ENCODE results near the gene MGAT4C. TPM values are rescaled to one million over a fixed set of nuclear protein-coding genes. Genes with fewer than 3 reads are reported as not detected.

Gene MGAT4C
- total RNA-seq, 1 donor from 2014 or later: not detected

DNA sequence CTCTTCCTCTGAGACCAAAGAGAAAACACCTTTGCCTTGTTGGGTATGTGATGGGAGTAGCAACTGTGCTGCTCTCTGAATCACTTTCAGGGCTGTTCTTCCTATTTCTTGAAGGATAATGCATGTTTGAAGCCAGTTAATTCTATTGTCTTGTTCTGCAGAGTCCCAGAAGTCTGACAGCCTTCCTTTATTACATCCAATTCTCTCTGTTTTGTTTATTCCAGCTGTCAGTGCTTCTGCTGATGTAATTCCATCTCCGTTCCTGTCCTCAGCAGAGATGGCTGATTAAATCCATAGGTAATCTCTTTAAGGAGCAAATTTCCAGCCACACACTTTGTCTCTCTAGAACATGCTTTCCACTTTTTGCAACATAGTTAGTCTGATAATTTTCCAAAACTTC is 59.7 kb downstream of the MGAT4C start:
- Histone ChIP-seq H3K9me3 (ENCODE audit: low read depth) (no peaks in the 10 kb centered on the region), H3K79me2 (ENCODE audit: low read depth) (no peaks in the 10 kb centered on the region), H3K9ac (no peak overlapping the region), H3K4me1 (no peaks in the 10 kb centered on the region), H3K4me2 (no peak overlapping the region), H3K36me3 (no peaks in the 10 kb centered on the region), H3K27ac (no peak overlapping the region), H3F3A (ENCODE audit: low read depth) (no peaks in the 10 kb centered on the region), H2AFZ (replicated peaks) (no peak overlapping the region), H3K4me3 (no peak overlapping the region), H3K27me3 (no peaks in the 10 kb centered on the region), H4K20me1 (ENCODE audit: low read depth) (no peaks in the 10 kb centered on the region)
- no peak for DNase-seq (ENCODE audit: low spot score)
- no peak overlapping the region for H3K27ac Mint-ChIP-seq
- TF ChIP-seq, protein P1, sequence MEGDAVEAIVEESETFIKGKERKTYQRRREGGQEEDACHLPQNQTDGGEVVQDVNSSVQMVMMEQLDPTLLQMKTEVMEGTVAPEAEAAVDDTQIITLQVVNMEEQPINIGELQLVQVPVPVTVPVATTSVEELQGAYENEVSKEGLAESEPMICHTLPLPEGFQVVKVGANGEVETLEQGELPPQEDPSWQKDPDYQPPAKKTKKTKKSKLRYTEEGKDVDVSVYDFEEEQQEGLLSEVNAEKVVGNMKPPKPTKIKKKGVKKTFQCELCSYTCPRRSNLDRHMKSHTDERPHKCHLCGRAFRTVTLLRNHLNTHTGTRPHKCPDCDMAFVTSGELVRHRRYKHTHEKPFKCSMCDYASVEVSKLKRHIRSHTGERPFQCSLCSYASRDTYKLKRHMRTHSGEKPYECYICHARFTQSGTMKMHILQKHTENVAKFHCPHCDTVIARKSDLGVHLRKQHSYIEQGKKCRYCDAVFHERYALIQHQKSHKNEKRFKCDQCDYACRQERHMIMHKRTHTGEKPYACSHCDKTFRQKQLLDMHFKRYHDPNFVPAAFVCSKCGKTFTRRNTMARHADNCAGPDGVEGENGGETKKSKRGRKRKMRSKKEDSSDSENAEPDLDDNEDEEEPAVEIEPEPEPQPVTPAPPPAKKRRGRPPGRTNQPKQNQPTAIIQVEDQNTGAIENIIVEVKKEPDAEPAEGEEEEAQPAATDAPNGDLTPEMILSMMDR (IDR thresholded peaks at IDR 0.05): no peak
- no peak for TF ChIP-seq EZH2phosphoT487 (IDR thresholded peaks at IDR 0.05)
- no peak for TF ChIP-seq EZH2 (IDR thresholded peaks at IDR 0.05)
- H3K4me1 Mint-ChIP-seq: no peaks in the 10 kb centered on the region
- H3K36me3 Mint-ChIP-seq: no peaks in the 10 kb centered on the region
- H3K9me3 Mint-ChIP-seq: no peaks in the 10 kb centered on the region
- H3K4me3 Mint-ChIP-seq: no peak overlapping the region
- no peaks in the 10 kb centered on the region for H3K27me3 Mint-ChIP-seq (ENCODE audit: insufficient read depth, low read depth)

DNA sequence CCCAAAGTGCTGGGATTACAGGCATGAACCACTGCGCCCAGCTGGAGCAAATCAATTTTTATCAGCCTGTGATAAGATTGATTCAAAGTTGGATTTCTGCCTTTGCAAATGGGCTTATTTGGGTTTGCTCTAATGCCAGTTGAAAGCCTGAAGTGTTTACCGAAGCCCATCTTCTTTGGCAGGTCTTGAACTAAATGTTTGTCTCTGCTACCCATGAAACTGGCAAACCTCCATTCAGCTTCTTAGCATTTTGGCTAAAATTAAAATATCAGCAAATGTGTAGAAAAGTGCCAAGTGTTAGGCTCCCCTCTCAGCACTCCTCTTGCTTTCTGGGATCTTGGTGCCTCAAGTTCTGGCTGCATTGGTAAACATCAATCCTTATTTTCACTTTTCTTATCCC is 61.5 kb downstream of the MGAT4C start:
- no peaks in the 10 kb centered on the region for H3K9me3 ChIP-seq (ENCODE audit: low read depth)
- TF ChIP-seq, protein P1 (IDR thresholded peaks at IDR 0.05): no peak
- TF ChIP-seq EZH2phosphoT487 (IDR thresholded peaks at IDR 0.05): no peak
- TF ChIP-seq EZH2 (IDR thresholded peaks at IDR 0.05): no peak
- no peaks in the 10 kb centered on the region for H3F3A ChIP-seq (ENCODE audit: low read depth)
- H2AFZ ChIP-seq (replicated peaks): no peak overlapping the region
- no peaks in the 10 kb centered on the region for H3K79me2 ChIP-seq (ENCODE audit: low read depth)
- no peaks in the 10 kb centered on the region for H3K36me3 Mint-ChIP-seq
- no peaks in the 10 kb centered on the region for H3K4me1 Mint-ChIP-seq
- no peak overlapping the region for H3K9ac ChIP-seq
- H3K36me3 ChIP-seq: no peaks in the 10 kb centered on the region
- no peak overlapping the region for H3K27ac Mint-ChIP-seq
- H3K27ac ChIP-seq: no peak overlapping the region
- H3K4me1 ChIP-seq: no peaks in the 10 kb centered on the region
- no peak overlapping the region for H3K4me3 Mint-ChIP-seq
- H3K27me3 ChIP-seq: no peaks in the 10 kb centered on the region
- H3K4me3 ChIP-seq: no peak overlapping the region
- H3K9me3 Mint-ChIP-seq: no peaks in the 10 kb centered on the region
- no peaks in the 10 kb centered on the region for H4K20me1 ChIP-seq (ENCODE audit: low read depth)
- H3K27me3 Mint-ChIP-seq (ENCODE audit: insufficient read depth, low read depth): no peaks in the 10 kb centered on the region
- no peak for DNase-seq (ENCODE audit: low spot score)
- no peak overlapping the region for H3K4me2 ChIP-seq

DNA sequence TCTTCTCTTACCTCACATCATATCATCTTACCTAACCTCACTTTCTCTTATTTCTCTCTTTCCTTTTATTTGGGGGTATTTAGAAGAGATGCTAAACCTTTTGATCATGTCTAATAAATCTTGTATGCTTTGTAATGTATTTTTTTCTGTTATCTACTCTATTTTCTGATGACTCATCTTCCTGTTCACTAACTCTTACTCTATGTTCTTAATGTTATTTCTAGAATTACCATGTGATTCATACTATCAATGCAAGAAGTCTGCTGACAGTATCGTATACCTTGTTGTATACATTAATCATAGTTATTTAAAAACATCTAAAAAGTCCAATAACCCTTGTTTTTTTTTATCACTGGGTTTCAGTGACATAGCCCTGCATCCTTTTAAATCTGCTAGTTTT is 62.3 kb downstream of the MGAT4C start:
- H3K27me3 Mint-ChIP-seq (ENCODE audit: insufficient read depth, low read depth): no peaks in the 10 kb centered on the region
- H3K36me3 ChIP-seq: no peaks in the 10 kb centered on the region
- H3F3A ChIP-seq (ENCODE audit: low read depth): no peaks in the 10 kb centered on the region
- H4K20me1 ChIP-seq (ENCODE audit: low read depth): no peaks in the 10 kb centered on the region
- no peaks in the 10 kb centered on the region for H3K36me3 Mint-ChIP-seq
- H3K27me3 ChIP-seq: no peaks in the 10 kb centered on the region
- H3K9me3 Mint-ChIP-seq: no peaks in the 10 kb centered on the region
- H3K27ac ChIP-seq: no peak overlapping the region
- no peaks in the 10 kb centered on the region for H3K79me2 ChIP-seq (ENCODE audit: low read depth)
- H3K4me3 ChIP-seq: no peak overlapping the region
- H3K27ac Mint-ChIP-seq: no peak overlapping the region
- H3K4me3 Mint-ChIP-seq: no peak overlapping the region
- no peak for DNase-seq (ENCODE audit: low spot score)
- no peaks in the 10 kb centered on the region for H3K4me1 ChIP-seq
- H3K9me3 ChIP-seq (ENCODE audit: low read depth): no peaks in the 10 kb centered on the region
- H2AFZ ChIP-seq (replicated peaks): no peak overlapping the region
- no peak overlapping the region for H3K4me2 ChIP-seq
- no peaks in the 10 kb centered on the region for H3K4me1 Mint-ChIP-seq
- TF ChIP-seq EZH2phosphoT487 (IDR thresholded peaks at IDR 0.05): no peak
- no peak for TF ChIP-seq EZH2 (IDR thresholded peaks at IDR 0.05)
- TF ChIP-seq, protein P1 (IDR thresholded peaks at IDR 0.05): no peak
- H3K9ac ChIP-seq: no peak overlapping the region
